Transverse colon (tissue), 4 donors: ENCODE measurements around the gene PIP5K1B. TPM values are rescaled to one million over a fixed set of nuclear protein-coding genes. Genes with fewer than 3 reads are reported as not detected.

Experiments
- DNase-seq: peaks from one replicate; pipeline ENCODE4 v3.0.0-alpha.2; 2019
- H3K27ac ChIP-seq, 4 donors: fragments of 200-600 bp; sonication (generic); 2 replicates each; pipeline ENCODE4 v1.5.1; 2016 to 2018; ENCODE audit warnings: inconsistent platforms in 4 of 4
- H3K27me3 ChIP-seq: fragments of 200-600 bp; sonication (generic); 2 replicates; pipeline ENCODE4 v1.5.1; 2017; ENCODE audit warnings: inconsistent platforms
- H3K36me3 ChIP-seq, 4 donors: fragments of 200-600 bp; sonication (generic); 2 replicates each; pipeline ENCODE4 v1.5.1; 2017 to 2019; ENCODE audit warnings: inconsistent platforms in 4 of 4
- H3K4me1 ChIP-seq, 4 donors: fragments of 200-600 bp; sonication (generic); 2 replicates each; pipeline ENCODE4 v1.5.1; 2017 to 2020; ENCODE audit warnings: inconsistent platforms in 4 of 4
- H3K4me3 ChIP-seq, 4 donors: fragments of 200-600 bp; sonication (generic); 1 replicate in 1 of 4; 2 replicates in 3 of 4; pipeline versions ENCODE4 v1.5.1 to v1.6.1; 2017 to 2019; ENCODE audit warnings: inconsistent platforms in 4 of 4
- H3K9me3 ChIP-seq, 2 donors: fragments of 200-600 bp; sonication (generic); 2 replicates each; pipeline ENCODE4 v1.5.1; 2017 to 2019; ENCODE audit warnings: inconsistent platforms in 2 of 2
- CTCF ChIP-seq, 5 experiments: fragments of 200-600 bp in 3 of 5; fragments of 450-650 bp in 2 of 5; sonication (generic) in 3 of 5; IDR thresholded peaks; 1 replicate in 2 of 5; 2 replicates in 3 of 5; pipeline ENCODE4 v1.5.1; 2016 to 2017; ENCODE audit warnings: antibody characterized with exemption in 5 of 5, inconsistent platforms in 3 of 5, mild to moderate bottlenecking in 2 of 5, moderate library complexity in 1 of 5
- EP300 ChIP-seq: sonication (generic); formaldehyde crosslinking; IDR thresholded peaks from one replicate; pipeline ENCODE4 v1.6.1; 2017; ENCODE audit warnings: antibody characterized with exemption, low read depth
- POLR2A ChIP-seq: fragments of 450-650 bp; IDR thresholded peaks from one replicate; pipeline ENCODE4 v1.6.1; 2016; ENCODE audit warnings: antibody characterized with exemption, mild to moderate bottlenecking, moderate library complexity
- POLR2AphosphoS5 ChIP-seq, 3 donors: sonication (generic); formaldehyde crosslinking; IDR thresholded peaks; one replicate each; pipeline ENCODE4 v1.6.1; 2016; ENCODE audit warnings: antibody characterized with exemption in 3 of 3
- WGBS, 2 donors: methylation state at CpG; one replicate each; pipeline ENCODE4 v1.1.5; 2018; ENCODE audit warnings: low coverage in 1 of 2; 5-methylcytosine and 5-hydroxymethylcytosine counted together
- in situ Hi-C, 4 donors: fragments of 200-750 bp; cut with MboI; loops; one replicate each; pipeline versions ENCODE4 v1.15.0 to v1.15.1; 2017; ENCODE audit warnings: low sequenced_read_pairs in 3 of 4, low pct_ligation_motif_present in 1 of 4, low pct_unique_long_range_greater_than_20kb in 1 of 4
- intact Hi-C: fragments of 100-400 bp; cut with DNase I; formaldehyde crosslinking; loops from one replicate; pipeline ENCODE4 v1.15.1; 2023; ENCODE audit warnings: low total_unique reads
- total RNA-seq, 4 donors: library from RNA; depleted of rRNA; stranded (reverse); fragments of >200 nt; gene quantifications; one replicate each; pipeline ENCODE4 v1.1.0, GENCODE V29; 2016

The PIP5K1B gene
- total RNA-seq, 4 donors from 2014 or later, result 45.6 to 104 (median 76.0) TPM

GRCh38 chr9:68999393-69000105 lies 294.5 kb downstream of the PIP5K1B start:
- intact Hi-C loops, result loop anchor here (5.0 kb wide), 2 partner anchors 217 to 292 kb away; partner anchors contain the start of gene PIP5K1B
- 43 to 100% methylated on average over 2 to 10 of the region's 10 CpGs for WGBS, 2 donors
- Histone ChIP-seq H3K27ac (no peak overlapping the region), H3K27me3 (no peaks in the 10 kb centered on the region), H3K4me3 (no peak overlapping the region), H3K36me3 (no peaks in the 10 kb centered on the region), H3K4me1 (peaks cover 0 to 15% (median 3%) of the 10 kb centered on the region in 4 donors), H3K9me3 (no peaks in the 10 kb centered on the region)
- in situ Hi-C loops, result loop anchor here (5.0 to 25.0 kb wide), 6 partner anchors 55 to 417 kb away; partner anchors contain the start of gene PIP5K1B (in 1 of the 4)
- peak; percentile 73 for DNase-seq
- TF ChIP-seq CTCF (IDR thresholded peaks at IDR 0.05), result peak; percentile 72 to 82 (median 75)
- TF ChIP-seq POLR2A, result no peak
- no peak for TF ChIP-seq POLR2AphosphoS5 (IDR thresholded peaks at IDR 0.05)
- no peak for TF ChIP-seq EP300

GRCh38 chr9:69001921-69002320 lies 296.9 kb downstream of the PIP5K1B start:
- no peak for DNase-seq
- Histone ChIP-seq H3K27ac (no peak overlapping the region), H3K4me1 (peaks cover 0 to 15% (median 3%) of the 10 kb centered on the region in 4 donors), H3K4me3 (no peak overlapping the region), H3K9me3 (no peaks in the 10 kb centered on the region), H3K27me3 (no peaks in the 10 kb centered on the region), H3K36me3 (no peaks in the 10 kb centered on the region)
- 74 to 88% methylated on average over 3 to 8 of the region's 8 CpGs for WGBS, 2 donors
- no peak for TF ChIP-seq EP300
- TF ChIP-seq POLR2A, result no peak
- no peak for TF ChIP-seq CTCF (IDR thresholded peaks at IDR 0.05)
- no peak for TF ChIP-seq POLR2AphosphoS5 (IDR thresholded peaks at IDR 0.05)
- intact Hi-C loops, result loop anchor here (5.0 kb wide), 1 partner anchor 295 kb away; the partner anchor contains the start of gene PIP5K1B
- in situ Hi-C loops, result loop anchor here (5.0 to 25.0 kb wide), 4 partner anchors 57 to 420 kb away; no protein-coding TSS in a partner anchor

- no peaks in the 10 kb centered on the region for H3K27me3 ChIP-seq
- no peak overlapping the region for H3K4me3 ChIP-seq
- 81 to 83% methylated on average over 7 to 8 of the region's 8 CpGs for WGBS, 2 donors
- H3K36me3 ChIP-seq, result no peaks in the 10 kb centered on the region
- H3K27ac ChIP-seq, result no peak overlapping the region
- intact Hi-C loops (loop anchor here (5.0 kb wide), 1 partner anchor 296 kb away; the partner anchor contains the start of gene PIP5K1B), in situ Hi-C loops (loop anchor here (5.0 to 25.0 kb wide), 4 partner anchors 58 to 421 kb away; no protein-coding TSS in a partner anchor)
- H3K9me3 ChIP-seq, result no peaks in the 10 kb centered on the region
- no peak for DNase-seq
- peaks cover 0 to 14% (median 3%) of the 10 kb centered on the region in 4 donors for H3K4me1 ChIP-seq
- no peak for TF ChIP-seq CTCF (IDR thresholded peaks at IDR 0.05)
Measured at GRCh38 chr9:69003051-69003450, 298.0 kb downstream of the PIP5K1B start.

GRCh38 chr9:69004836-69005235 lies 299.8 kb downstream of the PIP5K1B start:
- 24 to 46% methylated on average over 2 of the region's 2 CpGs for WGBS, 2 donors
- intact Hi-C loops (loop anchor here (5.0 kb wide), 1 partner anchor 298 kb away; the partner anchor contains the start of gene PIP5K1B), in situ Hi-C loops (loop anchor here (5.0 to 25.0 kb wide), 4 partner anchors 60 to 423 kb away; no protein-coding TSS in a partner anchor)
- Histone ChIP-seq H3K27ac (no peak overlapping the region), H3K27me3 (no peaks in the 10 kb centered on the region), H3K9me3 (no peaks in the 10 kb centered on the region), H3K4me1 (no peaks in the 10 kb centered on the region), H3K36me3 (no peaks in the 10 kb centered on the region), H3K4me3 (no peak overlapping the region)
- DNase-seq, result no peak
- TF ChIP-seq POLR2AphosphoS5 (IDR thresholded peaks at IDR 0.05), result no peak
- TF ChIP-seq CTCF (IDR thresholded peaks at IDR 0.05), result no peak
- TF ChIP-seq EP300, result no peak
